Stimulated activated CD4-positive, alpha-beta T cell treated with anti-CD3 and anti-CD28 coated beads, Interleukin-2, amount 100 ng/mL, for 24 hours (primary cell): ENCODE data around the gene FAM20C.

Source experiments
- DNase-seq, 2 donors: peaks; one replicate each; pipeline ENCODE4 v3.0.0-alpha.2; 2020

Gene FAM20C

DNA sequence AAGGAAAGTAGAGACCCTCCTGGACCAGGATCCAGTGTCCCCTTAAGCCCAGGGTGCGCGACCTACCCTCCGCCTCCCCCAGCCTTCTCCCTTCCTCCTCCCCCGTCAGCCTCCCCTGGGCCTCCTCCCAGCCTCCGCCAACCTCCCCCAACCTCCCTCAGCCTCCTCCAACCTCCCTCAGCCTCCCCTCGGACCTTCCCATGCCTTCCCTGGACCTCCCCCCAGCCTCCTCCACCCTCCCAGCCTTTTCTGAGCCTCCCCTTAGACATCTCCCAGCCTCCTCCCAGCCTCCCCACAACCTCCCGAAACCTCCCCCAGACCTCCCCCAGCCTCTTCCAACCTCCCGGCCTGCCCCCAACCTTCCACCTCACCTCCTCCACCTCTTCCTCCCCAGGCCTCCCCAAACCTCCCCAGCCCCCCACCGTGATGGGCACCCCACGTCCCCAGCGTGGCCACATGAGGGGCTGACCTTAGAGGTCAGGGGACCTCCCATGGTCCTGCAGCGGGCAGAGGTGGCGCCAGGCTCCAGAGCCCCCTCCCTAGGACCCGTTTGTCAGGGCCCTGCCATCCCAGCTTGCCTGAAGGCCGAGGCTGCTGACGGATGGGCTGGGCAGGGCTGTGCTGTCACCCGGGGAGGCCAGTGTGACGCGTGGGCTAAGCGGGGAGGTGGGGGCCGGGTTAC, 18.8 kb downstream of the FAM20C start:
- DNase-seq: no peak

DNA sequence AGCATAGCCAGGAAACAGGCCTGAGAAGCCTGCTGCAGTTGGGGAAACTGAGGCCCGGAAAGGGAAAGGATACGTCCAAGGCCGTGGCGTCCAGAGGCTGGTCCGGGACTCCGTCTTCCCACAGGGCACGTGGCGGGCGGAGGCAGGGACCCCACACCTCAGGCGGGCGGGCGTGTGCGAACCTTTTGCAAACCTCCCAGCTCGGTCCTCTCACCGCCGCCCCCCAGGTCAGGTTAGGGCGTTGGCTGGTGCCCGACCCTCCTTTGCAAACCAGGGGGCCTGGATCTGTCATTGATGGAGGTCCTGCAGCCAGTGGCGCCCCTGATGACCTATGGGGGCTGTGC, 19.3 kb downstream of the FAM20C start:
- no peak for DNase-seq

DNA sequence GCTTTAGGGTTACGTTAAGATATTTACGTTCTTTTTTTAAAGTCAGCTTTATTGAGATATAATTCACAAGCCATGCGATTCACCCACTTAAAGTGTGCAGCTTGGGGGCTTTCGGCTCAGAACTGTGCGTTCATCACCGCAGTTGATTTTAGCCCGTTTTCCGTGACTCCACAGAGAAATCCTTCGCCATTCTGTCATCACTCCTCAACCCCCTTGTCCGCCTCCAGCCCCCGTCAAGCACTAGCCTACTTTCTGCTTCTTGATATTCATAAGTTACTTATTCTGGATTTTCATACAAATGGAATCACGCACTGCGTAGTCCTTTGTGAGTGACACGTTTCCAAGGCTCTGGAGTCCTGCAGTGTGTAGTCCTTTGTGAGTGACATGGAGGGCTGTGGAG, 20.4 kb downstream of the FAM20C start:
- DNase-seq: no peak

- DNase-seq: no peak
These were observed 21.1 kb downstream of the FAM20C start for GRCh38 chr7:213324-213993.

DNA sequence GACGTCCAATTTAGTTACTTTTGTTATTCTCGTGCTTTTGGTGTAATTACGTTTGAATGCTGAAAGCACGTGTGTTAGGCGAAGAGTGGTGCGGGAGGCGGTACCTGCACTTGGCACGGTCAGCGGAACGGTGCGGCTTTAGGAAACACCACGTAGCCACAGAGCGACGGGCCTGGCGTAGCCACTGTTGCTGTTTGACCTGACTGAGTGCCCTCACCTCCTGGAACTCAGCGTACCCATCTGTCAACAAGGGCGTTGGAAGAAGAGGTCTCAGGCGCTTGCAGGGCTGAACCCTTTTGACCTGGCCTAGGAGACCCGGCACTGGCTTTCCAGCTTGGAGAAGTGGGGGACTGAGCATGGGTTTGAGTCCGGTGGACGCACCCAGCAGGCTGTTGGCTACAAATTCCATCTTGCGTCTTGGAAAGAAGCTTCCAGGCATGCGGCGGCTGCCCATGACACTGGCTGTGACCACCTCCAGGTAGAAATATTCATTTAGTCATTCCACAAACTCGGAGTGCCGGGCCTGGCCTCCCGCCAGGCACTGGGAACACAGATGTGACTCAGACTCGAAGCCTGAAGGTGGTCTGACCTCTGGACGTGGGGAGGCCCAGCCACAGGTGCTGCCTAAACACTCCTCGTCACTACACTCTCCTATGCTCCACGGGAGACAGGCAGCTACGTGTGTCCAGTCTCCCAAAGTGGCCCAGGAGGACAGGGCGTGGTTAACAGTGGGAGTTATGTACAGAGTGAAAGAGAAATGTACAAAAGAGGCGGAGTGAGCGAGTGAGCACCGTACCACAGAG, 22.2 kb downstream of the FAM20C start:
- no peak for DNase-seq

DNA sequence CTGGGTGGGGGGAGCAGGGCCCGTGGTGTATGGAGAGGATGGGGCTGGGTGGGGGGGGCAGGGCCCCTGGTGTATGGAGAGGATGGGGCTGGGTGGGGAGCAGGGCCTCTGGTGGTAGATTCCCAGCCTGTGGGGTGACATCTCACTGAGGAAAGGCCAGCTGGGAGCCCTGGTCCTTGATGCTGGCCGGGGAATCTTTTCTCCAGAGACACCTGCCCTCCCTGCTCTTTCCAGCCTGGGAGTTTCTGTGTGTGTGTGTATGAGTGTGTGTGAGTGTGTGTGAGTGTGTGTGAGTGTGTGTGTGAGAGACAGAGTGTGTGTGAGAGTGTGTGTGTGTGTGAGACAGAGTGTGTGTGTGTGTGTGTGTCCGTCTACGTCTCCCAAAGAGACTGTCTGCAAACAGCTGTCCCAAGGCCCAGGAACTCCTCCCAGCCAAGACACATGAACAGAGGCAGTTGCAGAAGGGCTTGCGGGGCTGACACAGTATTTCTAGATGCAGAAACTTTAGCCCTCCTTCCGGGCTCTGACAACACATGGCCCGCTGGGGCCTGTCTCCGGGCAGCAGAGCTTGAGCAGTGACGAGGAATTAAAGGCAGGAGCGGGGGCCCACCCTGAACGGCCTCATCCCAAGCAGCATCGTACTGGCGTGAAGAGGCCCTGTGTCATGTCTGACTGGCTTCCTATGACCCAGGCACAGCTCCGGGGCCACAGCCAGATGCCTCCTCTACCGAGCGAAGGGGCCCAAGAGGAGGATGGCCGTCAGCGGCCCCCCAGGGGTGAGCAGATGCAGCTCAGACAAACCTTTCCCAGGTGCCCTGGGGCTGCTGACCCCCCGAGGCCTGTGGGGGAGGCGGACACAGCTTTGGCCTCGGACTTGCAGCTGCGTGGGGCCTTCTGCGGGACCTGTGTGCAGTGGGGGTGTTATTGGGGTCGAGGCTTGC, 24.3 kb downstream of the FAM20C start:
- no peak for DNase-seq

DNA sequence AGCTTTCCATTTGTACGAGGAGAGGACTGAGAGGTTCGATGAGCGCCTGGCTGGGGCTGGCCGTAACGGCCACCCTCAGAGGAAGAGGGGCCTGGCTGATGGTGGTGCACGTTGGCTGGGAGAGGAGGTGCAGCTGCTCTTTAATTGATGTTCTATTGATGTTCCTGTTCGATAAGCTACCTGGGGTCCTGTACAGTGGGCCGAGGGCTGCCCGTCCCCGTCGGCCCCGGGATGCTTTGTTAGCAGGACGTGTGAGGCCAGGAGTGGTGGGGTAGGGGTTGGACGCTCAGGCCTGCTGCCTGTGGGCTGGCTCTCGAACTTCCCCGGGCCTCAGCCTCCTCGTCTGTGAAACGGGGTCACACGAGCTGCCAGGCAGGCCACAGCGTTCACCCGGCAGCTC, 25.4 kb downstream of the FAM20C start:
- DNase-seq: no peak

DNA sequence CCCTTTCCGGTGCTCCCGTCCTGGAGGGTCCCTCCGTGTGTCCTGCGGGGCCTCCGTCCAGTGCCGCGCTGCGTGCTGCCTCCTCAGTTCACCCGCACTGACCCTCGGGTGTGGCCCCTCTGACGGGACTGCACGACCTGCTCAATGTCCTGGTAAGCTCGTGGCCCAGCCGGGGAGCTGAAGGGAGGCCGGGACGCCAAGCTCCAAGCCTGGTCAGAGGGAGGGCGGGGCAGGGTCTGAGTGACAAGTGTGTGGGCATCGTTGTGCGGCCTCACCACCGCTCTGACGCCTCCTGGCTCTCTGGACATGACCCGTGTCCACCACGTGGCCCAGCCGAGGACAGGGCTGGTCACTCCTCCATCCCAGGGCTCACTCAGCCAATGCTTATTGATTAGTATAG, 25.9 kb downstream of the FAM20C start:
- DNase-seq: no peak

DNA sequence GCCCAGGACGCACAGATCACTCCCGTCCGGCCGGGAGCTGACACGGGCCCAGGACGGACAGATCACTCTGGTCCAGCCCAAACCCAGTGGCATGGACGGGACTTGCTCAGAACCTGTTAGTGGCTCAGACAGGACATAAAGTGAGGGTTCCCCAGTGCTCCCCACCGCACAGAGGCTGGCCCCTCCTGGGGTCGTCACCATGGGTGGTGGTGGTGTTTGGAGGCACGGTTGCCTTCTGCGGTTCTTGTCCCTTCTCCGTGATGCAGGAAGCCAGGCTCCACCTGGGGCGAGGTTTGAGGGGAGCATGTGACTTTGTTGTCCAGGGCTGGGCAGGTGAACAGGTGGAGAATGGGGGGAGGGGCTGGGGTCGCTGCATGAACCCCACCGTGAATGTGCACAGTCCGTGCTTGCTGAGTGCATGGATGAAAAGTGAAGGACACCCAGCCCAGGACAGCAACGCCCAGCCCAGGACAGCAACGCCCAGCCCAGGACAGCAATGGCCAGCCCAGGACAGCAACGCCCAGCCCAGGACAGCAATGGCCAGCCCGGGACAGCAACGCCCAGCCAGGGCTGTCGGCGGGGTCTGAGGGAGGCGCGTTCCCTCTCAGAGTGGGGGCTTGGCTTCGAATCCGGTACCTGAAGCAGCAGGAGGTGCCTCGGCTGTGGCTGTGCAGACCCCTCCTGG, 26.7 kb downstream of the FAM20C start:
- no peak for DNase-seq

- DNase-seq: no peak
These were observed 27.3 kb downstream of the FAM20C start for GRCh38 chr7:219581-220150.

- DNase-seq: no peak
These were observed 27.9 kb downstream of the FAM20C start for GRCh38 chr7:220151-220841.

GRCh38 chr7:221978-222715, 29.8 kb downstream of the FAM20C start:
- no peak for DNase-seq

DNA sequence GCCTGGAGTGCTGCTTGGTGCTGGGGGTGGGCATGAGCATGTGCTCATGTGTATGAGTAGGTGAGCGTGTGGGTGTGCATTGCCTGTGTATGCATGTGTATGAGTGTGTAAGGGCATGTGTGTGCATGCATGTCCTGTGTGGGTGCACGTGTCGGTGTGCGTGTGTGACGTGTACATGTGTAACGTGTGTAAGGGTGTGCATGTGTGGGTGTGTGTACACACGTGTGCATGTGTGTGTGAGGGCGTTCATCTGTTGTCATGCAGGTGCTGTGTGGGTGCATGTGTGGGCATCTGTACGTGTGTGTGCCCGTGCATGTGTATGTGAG, 30.3 kb downstream of the FAM20C start:
- no peak for DNase-seq

- no peak for DNase-seq
These were observed 30.9 kb downstream of the FAM20C start for GRCh38 chr7:223118-223800.

- no peak for DNase-seq
These were observed 31.5 kb downstream of the FAM20C start for GRCh38 chr7:223861-224260.

DNA sequence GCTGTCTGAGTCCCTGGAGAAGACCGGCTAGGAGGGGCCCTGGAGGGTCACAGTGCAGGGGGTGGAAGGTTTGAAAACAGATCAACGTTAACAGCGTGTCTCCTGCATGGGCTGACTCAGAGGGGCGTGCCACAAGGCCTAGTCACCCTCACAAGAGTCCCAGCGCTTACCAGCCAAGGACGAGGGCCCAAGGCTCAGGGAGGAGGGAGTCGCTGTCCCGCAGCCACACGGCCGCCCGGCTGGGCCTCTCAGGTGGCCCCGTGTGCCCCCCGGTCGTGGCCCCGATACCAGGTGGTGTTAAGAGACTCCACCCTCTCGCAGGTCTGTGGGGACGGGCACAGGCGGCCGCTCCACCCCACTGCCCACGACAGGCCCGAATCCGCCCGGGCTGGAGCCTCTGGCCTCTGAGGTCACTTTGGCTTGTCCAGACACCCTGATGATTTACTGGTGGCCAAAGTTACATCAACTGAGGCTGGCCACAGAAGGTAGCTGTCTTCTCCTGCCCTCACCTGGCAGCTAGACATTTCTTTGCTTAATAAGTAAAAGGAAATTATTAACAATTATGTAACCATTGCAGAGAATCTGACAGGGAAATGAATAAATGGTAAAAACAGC, 34.0 kb downstream of the FAM20C start:
- DNase-seq: no peak

- no peak for DNase-seq
These were observed 35.6 kb downstream of the FAM20C start for GRCh38 chr7:227926-228325.

DNA sequence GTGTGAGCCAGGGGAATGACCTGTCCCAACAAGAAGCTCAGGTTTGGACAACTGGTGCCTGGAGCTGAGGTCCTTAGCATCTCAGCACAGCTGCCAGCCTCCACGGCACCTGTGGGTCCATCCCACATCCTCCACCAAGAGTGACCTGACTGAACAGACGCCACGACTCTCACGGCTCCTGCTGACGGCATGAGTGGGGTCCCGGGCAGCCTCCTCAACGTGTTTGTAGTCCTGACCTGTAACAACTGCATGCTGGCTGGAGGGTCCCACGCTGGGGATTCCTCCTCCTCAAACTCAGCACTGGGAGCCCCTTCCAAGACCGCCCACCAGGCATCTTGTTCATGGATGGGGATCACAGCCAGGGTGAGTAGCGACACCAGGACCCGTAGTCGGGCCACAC, 36.2 kb downstream of the FAM20C start:
- DNase-seq: no peak

DNA sequence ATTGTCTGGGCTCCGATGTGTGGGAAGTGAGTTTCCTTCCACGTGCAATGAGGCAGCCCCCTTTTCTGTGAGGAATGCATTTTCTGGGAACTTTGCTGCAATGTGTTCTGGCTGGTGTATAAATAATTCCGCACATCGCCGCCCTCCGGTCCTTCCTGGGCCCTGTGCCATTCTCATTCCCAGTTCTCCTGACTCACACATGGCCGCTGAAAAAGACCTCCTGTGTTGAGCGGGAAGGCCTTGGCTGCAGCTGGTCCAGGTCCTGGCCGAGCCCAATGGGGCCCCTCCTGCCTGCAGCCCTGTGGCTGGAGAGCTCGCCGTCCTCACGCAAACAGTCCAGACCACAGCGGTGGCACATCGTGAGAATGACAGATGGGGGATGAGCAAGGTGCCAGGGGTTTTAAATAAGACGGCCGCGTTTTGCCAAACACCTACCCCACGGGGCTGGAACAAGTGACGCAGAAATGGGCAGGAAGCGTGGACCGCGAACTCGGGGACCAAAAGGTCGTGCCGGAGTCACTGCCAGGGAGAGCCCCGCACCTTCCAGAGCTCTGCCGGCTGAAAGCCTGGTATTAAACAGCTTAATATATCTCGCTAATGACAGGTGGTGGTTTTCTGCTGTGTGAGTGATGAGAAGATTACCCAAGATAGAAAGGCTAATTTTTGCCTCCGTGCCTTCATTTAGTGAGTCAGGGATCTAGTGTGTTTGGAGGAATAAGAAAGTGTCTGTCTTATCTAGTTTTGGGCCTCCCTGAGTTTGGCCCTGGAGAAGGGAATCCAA, 37.0 kb downstream of the FAM20C start:
- DNase-seq: no peak
